ENCODE measurements around the gene ZDHHC12. TPM values are rescaled to one million over a fixed set of nuclear protein-coding genes. Genes with fewer than 3 reads are reported as not detected.
"Not testable (repeated sequence)": the region's sequence is repeated elsewhere in the genome, so short reads cannot be mapped to it uniquely, and the experiment has no call there.

Gene ZDHHC12
- total RNA-seq, 4 donors from 2014 or later, result 35.6 to 190 (median 123) TPM

DNA sequence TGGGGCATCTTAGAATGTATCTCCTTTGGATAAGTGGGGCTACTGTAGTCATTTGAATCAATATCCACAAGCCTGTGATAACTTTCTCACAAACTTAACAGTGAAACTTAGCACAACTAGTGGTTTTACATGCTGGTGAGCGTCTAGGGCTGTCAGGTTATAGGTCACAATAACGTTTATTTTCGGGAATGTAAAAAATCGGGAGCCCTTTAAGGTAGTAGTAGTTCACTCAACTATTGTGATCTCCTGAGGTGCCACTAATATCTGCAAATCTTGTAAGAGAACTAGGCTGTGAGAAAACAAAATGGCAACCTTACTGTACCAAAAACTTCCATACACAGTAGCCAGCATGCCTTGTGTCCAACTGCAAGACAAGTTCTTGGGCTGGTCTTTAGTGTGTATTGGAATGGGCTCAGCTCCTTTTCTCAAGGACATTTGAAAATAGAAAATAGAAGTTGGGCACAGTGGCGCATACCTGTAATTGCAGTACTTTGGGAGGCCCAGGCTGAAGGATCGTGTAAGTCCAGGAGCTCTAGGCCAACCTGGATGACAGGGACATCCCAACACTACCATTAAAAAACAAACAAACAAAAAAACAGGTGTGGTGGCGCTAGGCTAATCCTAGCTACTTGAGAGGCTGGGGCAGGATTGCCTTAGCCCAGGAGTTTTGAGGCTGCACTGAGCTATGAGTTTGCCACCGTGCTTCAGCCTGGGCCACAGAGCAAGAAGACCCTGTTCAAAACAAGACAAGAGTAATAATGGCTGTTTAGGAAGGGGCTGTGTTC lies 26.8 kb downstream of the ZDHHC12 start:
- no peak for DNase-seq
- in situ Hi-C loops (cut with MboI; ENCODE audit: low pct_ligation_motif_present in 1 of 4, low pct_unique_long_range_greater_than_20kb in 1 of 4, low sequenced_read_pairs in 3 of 4), result no loop called here
- Histone ChIP-seq H3K27me3 (no peaks in the 10 kb centered on the region), H3K27ac (no peak overlapping the region), H3K4me1 (peaks cover 0 to 2% (median 0%) of the 10 kb centered on the region in 4 donors), H3K4me3 (no peak overlapping the region), H3K9me3 (no peaks in the 10 kb centered on the region), H3K36me3 (peaks cover 0 to 32% (median 13%) of the 10 kb centered on the region in 4 donors)
- intact Hi-C loops (cut with DNase I; ENCODE audit: low total_unique reads), result no loop called here
- 62 to 74% methylated on average over 6 to 8 of the region's 8 CpGs for WGBS, 2 donors (ENCODE audit: low coverage in 1 of 2)
- TF ChIP-seq CTCF (IDR thresholded peaks at IDR 0.05) (no peak), POLR2AphosphoS5 (IDR thresholded peaks at IDR 0.05) (peak in 1 of 3 donors; percentile 14)

DNA sequence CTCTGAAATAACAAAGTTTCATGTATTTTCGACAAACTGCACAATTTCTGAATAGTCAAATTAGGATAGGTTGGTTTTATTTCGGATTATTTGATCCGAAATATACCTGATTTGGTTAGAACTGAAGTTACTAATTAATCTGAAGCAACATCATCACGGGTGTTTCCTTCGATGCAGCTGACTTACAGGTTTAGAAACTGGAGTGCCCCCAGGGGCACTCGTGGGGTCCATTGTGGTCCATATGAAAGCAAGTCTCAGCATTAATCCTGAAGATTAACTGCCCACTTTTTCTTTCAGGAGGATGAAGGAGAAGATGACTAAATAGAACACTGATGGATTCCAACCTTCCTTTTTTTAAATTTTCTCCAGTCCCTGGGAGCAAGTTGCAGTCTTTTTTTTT lies 29.6 kb downstream of the ZDHHC12 start:
- WGBS, 2 donors (ENCODE audit: low coverage in 1 of 2), result 61 to 65% methylated on average over 6 of the region's 6 CpGs
- no peak overlapping the region for H3K27ac ChIP-seq
- no peaks in the 10 kb centered on the region for H3K27me3 ChIP-seq
- no peak for TF ChIP-seq EP300 (IDR thresholded peaks at IDR 0.05; ENCODE audit: low read depth)
- TF ChIP-seq POLR2A (IDR thresholded peaks at IDR 0.05), result no peak
- TF ChIP-seq CTCF (IDR thresholded peaks at IDR 0.05), result no peak
- TF ChIP-seq POLR2AphosphoS5 (IDR thresholded peaks at IDR 0.05), result no peak
- DNase-seq, result no peak
- intact Hi-C loops (cut with DNase I; ENCODE audit: low total_unique reads) (no loop called here), in situ Hi-C loops (cut with MboI; ENCODE audit: low pct_ligation_motif_present in 1 of 4, low pct_unique_long_range_greater_than_20kb in 1 of 4, low sequenced_read_pairs in 3 of 4) (no loop called here)
- peaks cover 8 to 12% (median 10%) of the 10 kb centered on the region in 4 donors for H3K4me1 ChIP-seq
- peaks cover 0 to 35% (median 15%) of the 10 kb centered on the region in 4 donors for H3K36me3 ChIP-seq
- H3K9me3 ChIP-seq, result no peaks in the 10 kb centered on the region
- H3K4me3 ChIP-seq, result no peak overlapping the region

GRCh38 chr9:128693738-128694137 lies 30.2 kb downstream of the ZDHHC12 start:
- Histone ChIP-seq H3K4me1 (peaks cover 8 to 12% (median 10%) of the 10 kb centered on the region in 4 donors), H3K36me3 (peaks cover 0 to 35% (median 15%) of the 10 kb centered on the region in 4 donors)
- DNase-seq; H3K27ac ChIP-seq; intact Hi-C loops (cut with DNase I; ENCODE audit: low total_unique reads); H3K27me3 ChIP-seq; H3K4me3 ChIP-seq; in situ Hi-C loops (cut with MboI; ENCODE audit: low pct_ligation_motif_present in 1 of 4, low pct_unique_long_range_greater_than_20kb in 1 of 4, low sequenced_read_pairs in 3 of 4); H3K9me3 ChIP-seq: not testable (repeated sequence)
- 82 to 85% methylated on average over 3 of the region's 3 CpGs for WGBS, 2 donors (ENCODE audit: low coverage in 1 of 2)

GRCh38 chr9:128690684-128691034 lies 33.3 kb downstream of the ZDHHC12 start:
- H3K4me1 ChIP-seq, result peaks cover 20 to 36% (median 27%) of the 10 kb centered on the region in 4 donors
- 6 to 15% methylated on average over 3 to 5 of the region's 5 CpGs for WGBS, 2 donors (ENCODE audit: low coverage in 1 of 2)
- H3K27ac ChIP-seq, result peak overlapping the region; percentile 80 to 97 (median 83)
- H3K9me3 ChIP-seq, result no peaks in the 10 kb centered on the region
- intact Hi-C loops (cut with DNase I; ENCODE audit: low total_unique reads) (no loop called here), in situ Hi-C loops (cut with MboI; ENCODE audit: low pct_ligation_motif_present in 1 of 4, low pct_unique_long_range_greater_than_20kb in 1 of 4, low sequenced_read_pairs in 3 of 4) (no loop called here)
- peaks cover 0 to 30% (median 15%) of the 10 kb centered on the region in 4 donors for H3K36me3 ChIP-seq
- peak overlapping the region; percentile 73 to 97 (median 84) for H3K4me3 ChIP-seq
- no peak for DNase-seq
- no peaks in the 10 kb centered on the region for H3K27me3 ChIP-seq
- TF ChIP-seq POLR2A (IDR thresholded peaks at IDR 0.05) (no peak), POLR2AphosphoS5 (IDR thresholded peaks at IDR 0.05) (no peak), EP300 (IDR thresholded peaks at IDR 0.05; ENCODE audit: low read depth) (no peak), CTCF (IDR thresholded peaks at IDR 0.05) (no peak)
